ENCODE results near the gene RFLNA. TPM values are rescaled to one million over a fixed set of nuclear protein-coding genes. Genes with fewer than 3 reads are reported as not detected.

The RFLNA gene
- total RNA-seq, 2 experiments from 2014 or later: not detected

GRCh38 chr12:124297389-124297788, 2.5 kb downstream of the RFLNA start:
- intact Hi-C loops (cut with DNase I, micrococcal nuclease): no loop called here
- no peak overlapping the region for H3K27ac Mint-ChIP-seq
- no peaks in the 10 kb centered on the region for H3K9me3 Mint-ChIP-seq
- no peak overlapping the region for H3K4me3 ChIP-seq (ENCODE audit: low read length)
- TF ChIP-seq CTCF (IDR thresholded peaks at IDR 0.05): no peak
- no peaks in the 10 kb centered on the region for H3K4me1 ChIP-seq (ENCODE audit: insufficient read depth, low read length)
- H3K4me3 Mint-ChIP-seq: no peak overlapping the region
- H3K9me3 ChIP-seq (ENCODE audit: control insufficient read depth in 1 of 2, insufficient read depth in 1 of 2, low read length in 2 of 2): no peaks in the 10 kb centered on the region
- no peaks in the 10 kb centered on the region for H3K36me3 Mint-ChIP-seq (ENCODE audit: low read depth)
- ATAC-seq (ENCODE audit: poor library complexity) (no peak), DNase-seq (no peak)
- no peaks in the 10 kb centered on the region for H3K36me3 ChIP-seq (ENCODE audit: insufficient read depth, low read length)
- ChIA-PET POLR2A (no interaction called here), CTCF (no interaction called here)
- peaks cover 54% of the 10 kb centered on the region for H3K27me3 Mint-ChIP-seq
- H3K27me3 ChIP-seq (ENCODE audit: control insufficient read depth in 1 of 2, insufficient read depth in 2 of 2, low read length in 2 of 2): peaks cover 20 to 41% of the 10 kb centered on the region in 2 experiments
- H3K4me1 Mint-ChIP-seq (ENCODE audit: low read depth): peaks cover 4% of the 10 kb centered on the region
- H3K27ac ChIP-seq (ENCODE audit: low read depth in 1 of 2, low read length in 2 of 2): no peak overlapping the region

GRCh38 chr12:124297856-124298255, 3.0 kb downstream of the RFLNA start:
- POLR2A ChIA-PET: no interaction called here
- Mint-ChIP-seq H3K27ac (no peak overlapping the region), H3K4me1 (ENCODE audit: low read depth) (peaks cover 4% of the 10 kb centered on the region), H3K4me3 (no peak overlapping the region), H3K27me3 (peaks cover 52% of the 10 kb centered on the region), H3K9me3 (no peaks in the 10 kb centered on the region), H3K36me3 (ENCODE audit: low read depth) (no peaks in the 10 kb centered on the region)
- TF ChIP-seq CTCF (IDR thresholded peaks at IDR 0.05): no peak
- Histone ChIP-seq H3K27me3 (ENCODE audit: control insufficient read depth in 1 of 2, insufficient read depth in 2 of 2, low read length in 2 of 2) (peaks cover 20 to 41% of the 10 kb centered on the region in 2 experiments), H3K27ac (ENCODE audit: low read depth in 1 of 2, low read length in 2 of 2) (no peak overlapping the region), H3K36me3 (ENCODE audit: insufficient read depth, low read length) (no peaks in the 10 kb centered on the region), H3K9me3 (ENCODE audit: control insufficient read depth in 1 of 2, insufficient read depth in 1 of 2, low read length in 2 of 2) (no peaks in the 10 kb centered on the region), H3K4me1 (ENCODE audit: insufficient read depth, low read length) (no peaks in the 10 kb centered on the region), H3K4me3 (ENCODE audit: low read length) (no peak overlapping the region)
- ATAC-seq (ENCODE audit: poor library complexity) (no peak), DNase-seq (no peak)
- CTCF ChIA-PET: no interaction called here
- intact Hi-C loops (cut with DNase I, micrococcal nuclease): no loop called here

- H3K4me1 ChIP-seq (ENCODE audit: insufficient read depth, low read length): no peaks in the 10 kb centered on the region
- peaks cover 4% of the 10 kb centered on the region for H3K4me1 Mint-ChIP-seq (ENCODE audit: low read depth)
- H3K36me3 Mint-ChIP-seq (ENCODE audit: low read depth): no peaks in the 10 kb centered on the region
- no peaks in the 10 kb centered on the region for H3K9me3 Mint-ChIP-seq
- no peaks in the 10 kb centered on the region for H3K9me3 ChIP-seq (ENCODE audit: control insufficient read depth in 1 of 2, insufficient read depth in 1 of 2, low read length in 2 of 2)
- CTCF ChIA-PET: no interaction called here
- H3K4me3 Mint-ChIP-seq: no peak overlapping the region
- DNase-seq (no peak), ATAC-seq (ENCODE audit: poor library complexity) (no peak)
- TF ChIP-seq CTCF (IDR thresholded peaks at IDR 0.05): no peak
- H3K27me3 ChIP-seq (ENCODE audit: control insufficient read depth in 1 of 2, insufficient read depth in 2 of 2, low read length in 2 of 2): peaks cover 20 to 38% of the 10 kb centered on the region in 2 experiments
- H3K36me3 ChIP-seq (ENCODE audit: insufficient read depth, low read length): no peaks in the 10 kb centered on the region
- H3K4me3 ChIP-seq (ENCODE audit: low read length): no peak overlapping the region
- H3K27ac ChIP-seq (ENCODE audit: low read depth in 1 of 2, low read length in 2 of 2): no peak overlapping the region
- H3K27ac Mint-ChIP-seq: no peak overlapping the region
- POLR2A ChIA-PET: no interaction called here
- peaks cover 48% of the 10 kb centered on the region for H3K27me3 Mint-ChIP-seq
- intact Hi-C loops (cut with DNase I, micrococcal nuclease): no loop called here
These were observed 4.0 kb downstream of the RFLNA start for GRCh38 chr12:124298685-124299410.

All from CD4-positive, alpha-beta T cell (primary cell).